Common myeloid progenitor, CD34-positive (primary cell): ENCODE results near the gene OR2AG2.

Experiments used
- CTCF ChIA-PET: fragments of 350-600 bp; sonication (Branson Sonifier 250); formaldehyde crosslinking; loops from one replicate; lab custom pipeline; 2021; ENCODE audit warnings: antibody characterized with exemption; lab: Charles Lee
- POLR2A ChIA-PET: fragments of 350-600 bp; sonication (Branson Sonifier 250); formaldehyde crosslinking; loops from one replicate; lab custom pipeline; 2021; ENCODE audit warnings: antibody characterized with exemption; lab: Charles Lee
- DNase-seq, 3 donors: peaks; one replicate each; pipeline versions ENCODE4 v3.0.0 to v3.0.0-alpha.2; 2013
- H3K27ac ChIP-seq, 2 experiments: 1 replicate in 1 of 2; 2 replicates in 1 of 2; pipeline ENCODE4 v1.7.0; 2013; ENCODE audit warnings: inconsistent platforms in 2 of 2, low read length in 2 of 2, mild to moderate bottlenecking in 2 of 2, low read depth in 1 of 2, moderate library complexity in 1 of 2; ENCODE audit not compliant: severe bottlenecking in 2 of 2, insufficient read depth in 1 of 2, poor library complexity in 1 of 2
- H3K27me3 ChIP-seq, 5 experiments: replicated peaks in 2 of 5; 1 replicate in 3 of 5; 2 replicates in 2 of 5; pipeline versions ENCODE4 v1.6.1 to v1.7.0; 2013; ENCODE audit warnings: low read length in 4 of 5, mild to moderate bottlenecking in 2 of 5, moderate library complexity in 2 of 5, inconsistent platforms in 1 of 5; ENCODE audit not compliant: insufficient read depth in 5 of 5, control insufficient read depth in 4 of 5
- H3K36me3 ChIP-seq, 4 experiments: 1 replicate in 2 of 4; 2 replicates in 2 of 4; pipeline versions ENCODE4 v1.6.1 to v1.7.0; 2013; ENCODE audit warnings: low read length in 3 of 4, control low read depth in 1 of 4, mild to moderate bottlenecking in 1 of 4; ENCODE audit not compliant: control insufficient read depth in 4 of 4, insufficient read depth in 4 of 4
- H3K4me1 ChIP-seq, 4 experiments: 1 replicate in 3 of 4; 2 replicates in 1 of 4; pipeline versions ENCODE4 v1.6.1 to v1.7.1; 2013; ENCODE audit warnings: low read length in 3 of 4, mild to moderate bottlenecking in 3 of 4, control low read depth in 1 of 4, inconsistent platforms in 1 of 4, moderate library complexity in 1 of 4; ENCODE audit not compliant: control insufficient read depth in 4 of 4, insufficient read depth in 4 of 4; ENCODE audit errors: control extremely low read depth in 1 of 4
- H3K4me3 ChIP-seq, 7 experiments: 1 replicate in 4 of 7; 2 replicates in 3 of 7; pipeline versions ENCODE4 v1.5.1 to v1.7.0; 2013; ENCODE audit warnings: mild to moderate bottlenecking in 7 of 7, low read length in 6 of 7, moderate library complexity in 6 of 7, inconsistent platforms in 2 of 7, low read depth in 2 of 7, control low read depth in 1 of 7; ENCODE audit not compliant: insufficient read depth in 4 of 7, control insufficient read depth in 1 of 7; ENCODE audit errors: extremely low read depth in 1 of 7
- H3K9me3 ChIP-seq, 5 experiments: 1 replicate in 4 of 5; 2 replicates in 1 of 5; pipeline versions ENCODE4 v1.6.1 to v1.7.1; 2013; ENCODE audit warnings: low read length in 4 of 5, mild to moderate bottlenecking in 2 of 5, inconsistent platforms in 1 of 5, low read depth in 1 of 5, moderate library complexity in 1 of 5; ENCODE audit not compliant: control insufficient read depth in 4 of 5, insufficient read depth in 2 of 5; ENCODE audit errors: control extremely low read depth in 1 of 5
- WGBS: methylation state at CpG from one replicate; pipeline ENCODE4 v1.1.5; 2013; ENCODE audit not compliant: insufficient coverage; 5-methylcytosine and 5-hydroxymethylcytosine counted together

Gene OR2AG2

DNA sequence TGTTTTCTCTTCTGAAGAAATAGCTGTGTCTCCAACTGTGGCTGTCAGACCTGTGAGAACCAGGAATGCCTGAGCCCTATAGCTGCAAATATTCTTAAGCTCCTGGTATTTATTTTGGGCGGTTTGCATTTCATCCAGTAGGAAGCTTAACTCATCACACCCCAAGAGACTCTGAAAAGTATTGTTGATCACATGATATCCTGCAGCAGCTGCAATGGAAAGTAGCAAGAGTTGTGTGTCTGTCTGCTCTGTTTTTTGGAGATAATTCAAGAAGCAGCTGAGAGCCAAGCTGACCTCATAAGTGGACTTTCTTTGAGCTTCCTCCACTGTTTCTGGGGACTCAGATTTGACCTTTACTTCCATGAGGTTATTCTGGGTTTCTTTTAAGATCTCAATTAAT, 52.2 kb downstream of the OR2AG2 start:
- ChIA-PET CTCF (interaction anchor here (1.0 to 3.7 kb wide), 3 partner anchors 14 to 36 kb away, joined by 3 to 22 read pairs (median 7); no protein-coding TSS in a partner anchor), POLR2A (no interaction called here)
- Histone ChIP-seq H3K36me3 (peaks cover 0 to 25% (median 7%) of the 10 kb centered on the region in 4 experiments), H3K27ac (no peak overlapping the region), H3K27me3 (no peaks in the 10 kb centered on the region), H3K9me3 (peaks cover 0 to 26% (median 15%) of the 10 kb centered on the region in 5 experiments), H3K4me1 (no peaks in the 10 kb centered on the region), H3K4me3 (no peak overlapping the region)
- no peak for DNase-seq
- 100% methylated on average over 1 of the region's 1 CpG for WGBS

GRCh38 chr11:6717426-6717825, 54.4 kb downstream of the OR2AG2 start:
- Histone ChIP-seq H3K27me3 (no peaks in the 10 kb centered on the region), H3K4me1 (no peaks in the 10 kb centered on the region), H3K36me3 (peaks cover 0 to 17% (median 5%) of the 10 kb centered on the region in 4 experiments), H3K4me3 (no peak overlapping the region), H3K27ac (no peak overlapping the region), H3K9me3 (peaks cover 0 to 15% (median 9%) of the 10 kb centered on the region in 5 experiments)
- CTCF ChIA-PET, result interaction anchor here (1.3 to 5.0 kb wide), 3 partner anchors 12 to 187 kb away, joined by 3 to 24 read pairs (median 8); no protein-coding TSS in a partner anchor
- POLR2A ChIA-PET, result no interaction called here
- 100% methylated on average over 3 of the region's 3 CpGs for WGBS
- no peak for DNase-seq
